ENCODE measurements around the gene TMEFF2. TPM values are rescaled to one million over a fixed set of nuclear protein-coding genes. Genes with fewer than 3 reads are reported as not detected.
"Not testable (repeated sequence)": the region's sequence is repeated elsewhere in the genome, so short reads cannot be mapped to it uniquely, and the experiment has no call there.

Gene TMEFF2
- total and polyA plus RNA-seq, 2 experiments from 2014 or later, result 1.7 to 2.2 TPM

- Histone ChIP-seq H3K27me3 (ENCODE audit: insufficient read depth) (no peaks in the 10 kb centered on the region), H3F3A (replicated peaks; ENCODE audit: low read depth) (no peaks in the 10 kb centered on the region), H3K36me3 (ENCODE audit: insufficient read depth) (no peaks in the 10 kb centered on the region), H4K20me1 (replicated peaks; ENCODE audit: insufficient read depth) (no peaks in the 10 kb centered on the region), H3K4me1 (ENCODE audit: insufficient read depth) (peaks cover 28% of the 10 kb centered on the region), H3K79me2 (replicated peaks; ENCODE audit: insufficient read depth) (no peaks in the 10 kb centered on the region), H3K4me2 (no peak overlapping the region), H3K27ac (ENCODE audit: low read depth) (no peak overlapping the region), H2AFZ (no peak overlapping the region), H3K9me2 (ENCODE audit: insufficient read depth) (no peaks in the 10 kb centered on the region), H3K4me3 (no peak overlapping the region)
- no peak overlapping the region for H3K27ac Mint-ChIP-seq
- ATAC-seq, result no peak
- H3K4me3 Mint-ChIP-seq, result no peak overlapping the region
- no peak for DNase-seq (ENCODE audit: low spot score)
- peaks cover 30% of the 10 kb centered on the region for H3K4me1 Mint-ChIP-seq
- H3K9me3 Mint-ChIP-seq, result no peaks in the 10 kb centered on the region
- TF ChIP-seq ZNF331 (CRISPR knock-in tag; IDR thresholded peaks at IDR 0.05; ENCODE audit: low read depth), result no peak
- TF ChIP-seq CTCF (conservative IDR thresholded peaks at IDR 0.05; ENCODE audit: low read depth in 2 of 2), result no peak
- TF ChIP-seq NANOG (IDR thresholded peaks at IDR 0.05; ENCODE audit: borderline replicate concordance), result no peak
- TF ChIP-seq EZH2phosphoT487 (IDR thresholded peaks at IDR 0.05; ENCODE audit: unreplicated experiment), result no peak
- no peaks in the 10 kb centered on the region for H3K27me3 Mint-ChIP-seq (ENCODE audit: insufficient read depth, low read depth, poor library complexity)
- H3K36me3 Mint-ChIP-seq (ENCODE audit: low read depth), result no peaks in the 10 kb centered on the region
These were observed 107.3 kb downstream of the TMEFF2 start for GRCh38 chr2:192087398-192087958.

DNA sequence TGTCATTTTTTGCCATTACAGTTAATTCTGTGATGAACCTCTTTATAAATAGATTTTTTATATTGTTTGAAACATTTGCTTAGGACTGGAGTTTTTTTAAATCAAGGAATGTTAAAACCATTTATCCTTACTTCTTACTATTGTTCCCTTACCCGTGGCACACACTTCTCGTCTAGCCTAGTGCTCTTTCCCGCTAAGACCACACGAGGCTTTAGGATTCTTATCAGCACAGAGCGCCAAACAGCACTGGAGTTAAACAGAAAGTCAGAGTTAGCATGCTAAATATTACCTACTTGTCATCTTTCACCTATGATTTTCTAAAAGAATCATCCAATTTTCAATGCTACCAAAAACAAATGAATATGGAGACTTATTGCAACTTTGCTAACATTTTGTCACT is 112.6 kb downstream of the TMEFF2 start:
- ATAC-seq (peak; percentile 48; the same call in 2 of the 3 replicates), DNase-seq (ENCODE audit: low spot score) (peak; percentile 25)
- Histone ChIP-seq H3K4me1 (ENCODE audit: insufficient read depth) (peaks cover 16% of the 10 kb centered on the region), H2AFZ (no peak overlapping the region), H3K4me3 (no peak overlapping the region), H3K36me3 (ENCODE audit: insufficient read depth) (no peaks in the 10 kb centered on the region), H4K20me1 (replicated peaks; ENCODE audit: insufficient read depth) (no peaks in the 10 kb centered on the region), H3F3A (replicated peaks; ENCODE audit: low read depth) (no peaks in the 10 kb centered on the region), H3K4me2 (no peak overlapping the region), H3K79me2 (replicated peaks; ENCODE audit: insufficient read depth) (no peaks in the 10 kb centered on the region), H3K27me3 (ENCODE audit: insufficient read depth) (no peaks in the 10 kb centered on the region), H3K9me2 (ENCODE audit: insufficient read depth) (no peaks in the 10 kb centered on the region), H3K27ac (ENCODE audit: low read depth) (no peak overlapping the region)
- Mint-ChIP-seq H3K27me3 (ENCODE audit: insufficient read depth, low read depth, poor library complexity) (no peaks in the 10 kb centered on the region), H3K36me3 (ENCODE audit: low read depth) (no peaks in the 10 kb centered on the region), H3K9me3 (no peaks in the 10 kb centered on the region), H3K27ac (no peak overlapping the region), H3K4me3 (no peak overlapping the region), H3K4me1 (peaks cover 16% of the 10 kb centered on the region)
- TF ChIP-seq JUNB (IDR thresholded peaks at IDR 0.05; ENCODE audit: unreplicated experiment) (no peak), ZNF331 (CRISPR knock-in tag; IDR thresholded peaks at IDR 0.05; ENCODE audit: low read depth) (no peak), STAT1 (IDR thresholded peaks at IDR 0.05; ENCODE audit: unreplicated experiment) (no peak), EZH2phosphoT487 (IDR thresholded peaks at IDR 0.05; ENCODE audit: unreplicated experiment) (no peak), CTCF (conservative IDR thresholded peaks at IDR 0.05; ENCODE audit: low read depth in 2 of 2) (no peak)
- TF ChIP-seq, protein P1, sequence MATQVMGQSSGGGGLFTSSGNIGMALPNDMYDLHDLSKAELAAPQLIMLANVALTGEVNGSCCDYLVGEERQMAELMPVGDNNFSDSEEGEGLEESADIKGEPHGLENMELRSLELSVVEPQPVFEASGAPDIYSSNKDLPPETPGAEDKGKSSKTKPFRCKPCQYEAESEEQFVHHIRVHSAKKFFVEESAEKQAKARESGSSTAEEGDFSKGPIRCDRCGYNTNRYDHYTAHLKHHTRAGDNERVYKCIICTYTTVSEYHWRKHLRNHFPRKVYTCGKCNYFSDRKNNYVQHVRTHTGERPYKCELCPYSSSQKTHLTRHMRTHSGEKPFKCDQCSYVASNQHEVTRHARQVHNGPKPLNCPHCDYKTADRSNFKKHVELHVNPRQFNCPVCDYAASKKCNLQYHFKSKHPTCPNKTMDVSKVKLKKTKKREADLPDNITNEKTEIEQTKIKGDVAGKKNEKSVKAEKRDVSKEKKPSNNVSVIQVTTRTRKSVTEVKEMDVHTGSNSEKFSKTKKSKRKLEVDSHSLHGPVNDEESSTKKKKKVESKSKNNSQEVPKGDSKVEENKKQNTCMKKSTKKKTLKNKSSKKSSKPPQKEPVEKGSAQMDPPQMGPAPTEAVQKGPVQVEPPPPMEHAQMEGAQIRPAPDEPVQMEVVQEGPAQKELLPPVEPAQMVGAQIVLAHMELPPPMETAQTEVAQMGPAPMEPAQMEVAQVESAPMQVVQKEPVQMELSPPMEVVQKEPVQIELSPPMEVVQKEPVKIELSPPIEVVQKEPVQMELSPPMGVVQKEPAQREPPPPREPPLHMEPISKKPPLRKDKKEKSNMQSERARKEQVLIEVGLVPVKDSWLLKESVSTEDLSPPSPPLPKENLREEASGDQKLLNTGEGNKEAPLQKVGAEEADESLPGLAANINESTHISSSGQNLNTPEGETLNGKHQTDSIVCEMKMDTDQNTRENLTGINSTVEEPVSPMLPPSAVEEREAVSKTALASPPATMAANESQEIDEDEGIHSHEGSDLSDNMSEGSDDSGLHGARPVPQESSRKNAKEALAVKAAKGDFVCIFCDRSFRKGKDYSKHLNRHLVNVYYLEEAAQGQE (IDR thresholded peaks at IDR 0.05; ENCODE audit: unreplicated experiment), result no peak

DNA sequence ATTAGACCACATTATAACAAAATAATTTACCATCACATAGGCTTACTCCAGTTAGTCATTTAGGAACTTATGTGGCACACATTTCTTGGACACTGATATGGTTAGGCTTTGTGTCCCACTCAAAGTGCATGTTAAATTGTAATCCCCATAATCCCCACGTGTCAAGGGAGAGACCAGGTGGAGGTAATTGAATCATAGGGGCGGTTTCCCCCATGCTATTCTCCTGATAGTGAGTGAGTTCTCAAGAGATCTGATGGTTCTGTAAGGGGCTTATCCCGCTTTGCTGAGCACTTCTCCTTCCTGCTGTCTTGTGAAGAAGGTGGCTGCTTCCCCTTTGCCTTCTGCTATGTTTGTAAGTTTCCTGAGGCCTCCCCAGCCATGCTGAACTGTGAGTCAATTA is 114.6 kb downstream of the TMEFF2 start:
- not testable (repeated sequence) for H2AFZ ChIP-seq; H3K36me3 ChIP-seq (ENCODE audit: insufficient read depth); H3K27me3 Mint-ChIP-seq (ENCODE audit: insufficient read depth, low read depth, poor library complexity); H4K20me1 ChIP-seq (replicated peaks; ENCODE audit: insufficient read depth); H3K4me1 ChIP-seq (ENCODE audit: insufficient read depth); H3F3A ChIP-seq (replicated peaks; ENCODE audit: low read depth); H3K4me2 ChIP-seq; H3K4me3 ChIP-seq; ATAC-seq; H3K36me3 Mint-ChIP-seq (ENCODE audit: low read depth); H3K79me2 ChIP-seq (replicated peaks; ENCODE audit: insufficient read depth); H3K27me3 ChIP-seq (ENCODE audit: insufficient read depth); H3K9me3 Mint-ChIP-seq; H3K27ac Mint-ChIP-seq; H3K4me3 Mint-ChIP-seq; DNase-seq (ENCODE audit: low spot score); H3K27ac ChIP-seq (ENCODE audit: low read depth); H3K4me1 Mint-ChIP-seq; H3K9me2 ChIP-seq (ENCODE audit: insufficient read depth)
